ENCODE data around the gene MXD4. TPM values are rescaled to one million over a fixed set of nuclear protein-coding genes. Genes with fewer than 3 reads are reported as not detected.

MXD4 gene
- total and polyA plus RNA-seq, 2 of the 13 experiments (the other 11 are each of a cell fraction or from before 2014, with no cell fraction given) = 29.0 to 31.3 TPM

GRCh38 chr4:2290974-2291704 is 29.2 kb upstream of the MXD4 start (continued):
- no peak for TF ChIP-seq ZNF609 (CRISPR knock-in tag; IDR thresholded peaks at IDR 0.05; ENCODE audit: borderline replicate concordance)
- TF ChIP-seq ZNF629 (CRISPR knock-in tag; conservative IDR thresholded peaks at IDR 0.05) = no peak
- no peak for TF ChIP-seq ZNF737 (CRISPR knock-in tag; IDR thresholded peaks at IDR 0.05; ENCODE audit: borderline replicate concordance)
- TF ChIP-seq SNRNP70 (IDR thresholded peaks at IDR 0.05; ENCODE audit: low read depth, low read length) = no peak
- TF ChIP-seq BATF2 (CRISPR knock-in tag; IDR thresholded peaks at IDR 0.05) = no peak
- TF ChIP-seq FOXK1 (CRISPR knock-in tag; IDR thresholded peaks at IDR 0.05; ENCODE audit: borderline replicate concordance, low read depth) = no peak
- TF ChIP-seq NFKB2 (CRISPR knock-in tag; IDR thresholded peaks at IDR 0.05; ENCODE audit: borderline replicate concordance) = no peak
- no peak for TF ChIP-seq ATAD3A (CRISPR knock-in tag; IDR thresholded peaks at IDR 0.05)
- no peak for TF ChIP-seq EEA1 (CRISPR knock-in tag; IDR thresholded peaks at IDR 0.05; ENCODE audit: borderline replicate concordance)
- no peak for TF ChIP-seq SRY (CRISPR knock-in tag; IDR thresholded peaks at IDR 0.05)

All from HepG2 (cell line).